Trophoblast cell (in vitro differentiated cells and primary cell): ENCODE data around the gene WNT3.
"Not testable (repeated sequence)": the region's sequence is repeated elsewhere in the genome, so short reads cannot be mapped to it uniquely, and the experiment has no call there.

Experiments
- DNase-seq, 2 donors: peaks; one replicate each; pipeline ENCODE4 v3.0.0-alpha.2; 2016
- H2AFZ ChIP-seq: 2 replicates; pipeline ENCODE4 v1.6.1; 2013; ENCODE audit warnings: low read length, moderate library complexity, mild to moderate bottlenecking; ENCODE audit not compliant: insufficient read depth, poor library complexity
- H2AK5ac ChIP-seq: 2 replicates; pipeline ENCODE4 v1.6.1; 2013; ENCODE audit warnings: mild to moderate bottlenecking, low read length
- H2BK120ac ChIP-seq: 2 replicates; pipeline ENCODE4 v1.6.1; 2013; ENCODE audit warnings: low read length, mild to moderate bottlenecking, moderate library complexity; ENCODE audit not compliant: insufficient read depth, poor library complexity
- H2BK12ac ChIP-seq: 2 replicates; pipeline ENCODE4 v1.6.1; 2013; ENCODE audit warnings: mild to moderate bottlenecking, low read length, moderate library complexity
- H2BK5ac ChIP-seq: 2 replicates; pipeline ENCODE4 v1.6.1; 2013; ENCODE audit warnings: low read length, low read depth, moderate library complexity, mild to moderate bottlenecking; ENCODE audit not compliant: poor library complexity
- H3K14ac ChIP-seq: 2 replicates; pipeline ENCODE4 v1.6.1; 2013; ENCODE audit warnings: mild to moderate bottlenecking, low read length
- H3K18ac ChIP-seq: 2 replicates; pipeline ENCODE4 v1.6.1; 2013; ENCODE audit warnings: mild to moderate bottlenecking, low read length
- H3K23ac ChIP-seq: 2 replicates; pipeline ENCODE4 v1.6.1; 2013; ENCODE audit warnings: low read length
- H3K27ac ChIP-seq: 2 replicates; pipeline ENCODE4 v1.5.1; 2013; ENCODE audit warnings: low read depth, mild to moderate bottlenecking, inconsistent platforms, low read length, moderate library complexity
- H3K27me3 ChIP-seq: 2 replicates; pipeline ENCODE4 v1.6.1; 2013; ENCODE audit warnings: inconsistent platforms, mild to moderate bottlenecking, low read length, moderate library complexity; ENCODE audit not compliant: insufficient read depth
- H3K36me3 ChIP-seq, 2 experiments: 1 replicate in 1 of 2; 2 replicates in 1 of 2; pipeline ENCODE4 v1.6.1; 2013; ENCODE audit warnings: low read length in 2 of 2, mild to moderate bottlenecking in 2 of 2, moderate library complexity in 1 of 2; ENCODE audit not compliant: insufficient read depth in 2 of 2, control insufficient read depth in 1 of 2
- H3K4ac ChIP-seq: 2 replicates; pipeline ENCODE4 v1.6.1; 2013; ENCODE audit warnings: low read depth, mild to moderate bottlenecking, low read length, moderate library complexity
- H3K4me1 ChIP-seq, 2 experiments: 1 replicate in 1 of 2; 2 replicates in 1 of 2; pipeline ENCODE4 v1.6.1; 2013; ENCODE audit warnings: low read length in 2 of 2, mild to moderate bottlenecking in 2 of 2, moderate library complexity in 1 of 2; ENCODE audit not compliant: insufficient read depth in 2 of 2, control insufficient read depth in 1 of 2
- H3K4me2 ChIP-seq: 2 replicates; pipeline ENCODE4 v1.6.1; 2013; ENCODE audit warnings: inconsistent platforms, mild to moderate bottlenecking, low read length, moderate library complexity
- H3K4me3 ChIP-seq: 2 replicates; pipeline ENCODE4 v1.5.1; 2013; ENCODE audit warnings: mild to moderate bottlenecking, low read depth, low read length, inconsistent platforms
- H3K79me1 ChIP-seq: one replicate; pipeline ENCODE4 v1.6.1; 2013; ENCODE audit warnings: low read length
- H3K79me2 ChIP-seq: 2 replicates; pipeline ENCODE4 v1.6.1; 2013; ENCODE audit warnings: low read length, mild to moderate bottlenecking; ENCODE audit not compliant: control insufficient read depth, insufficient read depth, poor library complexity
- H3K9ac ChIP-seq: 2 replicates; pipeline ENCODE4 v1.6.1; 2013; ENCODE audit warnings: mild to moderate bottlenecking, low read length
- H3K9me3 ChIP-seq: 2 replicates; pipeline ENCODE4 v1.6.1; 2013; ENCODE audit warnings: low read depth, mild to moderate bottlenecking, control low read depth, inconsistent platforms, low read length; ENCODE audit not compliant: insufficient read depth
- H4K12ac ChIP-seq: 2 replicates; pipeline ENCODE4 v1.6.1; 2013; ENCODE audit warnings: low read depth, mild to moderate bottlenecking, low read length, moderate library complexity
- H4K8ac ChIP-seq: 2 replicates; pipeline ENCODE4 v1.6.1; 2013; ENCODE audit warnings: low read depth, mild to moderate bottlenecking, low read length, moderate library complexity
- H4K91ac ChIP-seq: one replicate; pipeline ENCODE4 v1.6.1; 2013; ENCODE audit warnings: low read depth, mild to moderate bottlenecking, low read length, moderate library complexity
- WGBS: extraction: QIAGEN DNeasy Blood & Tissue Kit; methylation state at CpG from one replicate; pipeline ENCODE4 v1.1.7; 2013; ENCODE audit warnings: missing lambda C conversion rate; ENCODE audit not compliant: insufficient read length, insufficient coverage; ENCODE audit errors: extremely low coverage; 5-methylcytosine and 5-hydroxymethylcytosine counted together

WNT3 gene

GRCh38 chr17:46841561-46842379 is 23.3 kb upstream of the WNT3 start:
- Histone ChIP-seq H3K18ac (peak overlapping the region; percentile 48), H2AFZ (peak overlapping the region; percentile 57), H3K4me2 (peak overlapping the region; percentile 49), H3K27ac (no peak overlapping the region), H3K23ac (no peak overlapping the region), H3K4me3 (no peak overlapping the region), H4K91ac (peak overlapping the region; percentile 64), H3K4ac (no peak overlapping the region), H3K14ac (peak overlapping the region; percentile 63), H3K79me1 (peaks cover 4% of the 10 kb centered on the region), H3K4me1 (peaks cover 2 to 5% of the 10 kb centered on the region in 2 experiments), H2BK5ac (no peak overlapping the region), H3K9ac (no peak overlapping the region), H2BK12ac (peak overlapping the region; percentile 83), H3K27me3 (peaks cover 2% of the 10 kb centered on the region), H2AK5ac (peak overlapping the region; percentile 28), H3K79me2 (no peaks in the 10 kb centered on the region), H3K9me3 (peaks cover 2% of the 10 kb centered on the region), H3K36me3 (no peaks in the 10 kb centered on the region), H4K12ac (no peak overlapping the region), H4K8ac (peak overlapping the region; percentile 57), H2BK120ac (peak overlapping the region; percentile 55)
- DNase-seq: peak in 1 of 2 donors; percentile 56
- no CpG with 5 or more reads among the region's 43 CpGs for WGBS

DNA sequence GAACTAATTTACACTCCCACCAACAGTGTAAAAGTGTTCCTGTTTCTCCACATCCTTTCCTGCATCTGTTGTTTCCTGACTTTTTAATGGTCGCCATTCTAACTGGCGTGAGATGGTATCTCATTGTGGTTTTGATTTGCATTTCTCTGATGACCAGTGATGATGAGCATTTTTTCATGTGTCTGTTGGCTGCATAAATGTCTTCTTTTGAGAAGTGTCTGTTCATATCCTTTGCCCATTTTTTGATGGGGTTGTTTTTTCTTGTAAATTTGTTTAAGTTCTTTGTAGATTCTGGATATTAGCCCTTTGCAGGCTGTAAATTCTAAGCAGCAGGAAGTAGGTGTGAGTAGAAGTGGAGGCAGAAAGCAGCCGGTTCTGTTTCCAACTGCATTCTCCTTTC is 22.1 kb upstream of the WNT3 start:
- WGBS: no CpG with 5 or more reads among the region's 3 CpGs
- H3K36me3 ChIP-seq: not testable (repeated sequence)

GRCh38 chr17:46839211-46839610 is 20.7 kb upstream of the WNT3 start:
- H3K27ac ChIP-seq: no peak overlapping the region
- no peak overlapping the region for H3K4me3 ChIP-seq
- H3K9ac ChIP-seq: no peak overlapping the region
- H3K23ac ChIP-seq: no peak overlapping the region
- peaks cover 4 to 5% of the 10 kb centered on the region in 2 experiments for H3K4me1 ChIP-seq
- no peak overlapping the region for H2BK12ac ChIP-seq
- H3K79me1 ChIP-seq: peaks cover 5% of the 10 kb centered on the region
- no peak overlapping the region for H3K14ac ChIP-seq
- no peak overlapping the region for H2BK120ac ChIP-seq
- no CpG with 5 or more reads among the region's 5 CpGs for WGBS
- no peak overlapping the region for H3K18ac ChIP-seq
- H4K8ac ChIP-seq: no peak overlapping the region
- H4K91ac ChIP-seq: no peak overlapping the region
- no peak overlapping the region for H4K12ac ChIP-seq
- no peak overlapping the region for H2BK5ac ChIP-seq
- H3K9me3 ChIP-seq: peaks cover 2% of the 10 kb centered on the region
- no peak overlapping the region for H3K4me2 ChIP-seq
- no peak overlapping the region for H2AFZ ChIP-seq
- H3K27me3 ChIP-seq: peaks cover 2% of the 10 kb centered on the region
- no peak for DNase-seq
- no peak overlapping the region for H3K4ac ChIP-seq
- H2AK5ac ChIP-seq: no peak overlapping the region
- H3K36me3 ChIP-seq: no peaks in the 10 kb centered on the region
- H3K79me2 ChIP-seq: no peaks in the 10 kb centered on the region

More for the DNA sequence above, 22.1 kb upstream of the WNT3 start:
- not testable (repeated sequence) for H3K4ac ChIP-seq, H3K4me3 ChIP-seq, H3K27me3 ChIP-seq, H2AFZ ChIP-seq, H2AK5ac ChIP-seq, H3K4me1 ChIP-seq, H4K8ac ChIP-seq, H3K27ac ChIP-seq, H3K79me2 ChIP-seq, DNase-seq, H3K4me2 ChIP-seq, H2BK5ac ChIP-seq, H3K18ac ChIP-seq, H4K91ac ChIP-seq, H3K9ac ChIP-seq, H4K12ac ChIP-seq, H3K23ac ChIP-seq, H3K14ac ChIP-seq, H2BK120ac ChIP-seq, H3K9me3 ChIP-seq, H3K79me1 ChIP-seq
- peak overlapping the region; percentile 70 for H2BK12ac ChIP-seq

- Histone ChIP-seq H2AK5ac (no peak overlapping the region), H3K4me1 (peaks cover 13 to 15% of the 10 kb centered on the region in 2 experiments), H3K4me3 (no peak overlapping the region), H2BK120ac (no peak overlapping the region), H4K8ac (no peak overlapping the region), H3K79me1 (peaks cover 11% of the 10 kb centered on the region), H4K91ac (no peak overlapping the region), H2BK12ac (no peak overlapping the region), H3K79me2 (no peaks in the 10 kb centered on the region), H2BK5ac (no peak overlapping the region), H3K23ac (no peak overlapping the region), H3K36me3 (no peaks in the 10 kb centered on the region), H4K12ac (no peak overlapping the region), H3K4ac (no peak overlapping the region), H2AFZ (no peak overlapping the region), H3K18ac (no peak overlapping the region), H3K27ac (no peak overlapping the region), H3K27me3 (no peaks in the 10 kb centered on the region), H3K9me3 (peaks cover 2% of the 10 kb centered on the region), H3K4me2 (no peak overlapping the region), H3K14ac (no peak overlapping the region), H3K9ac (no peak overlapping the region)
- DNase-seq: no peak
- no CpG with 5 or more reads among the region's 4 CpGs for WGBS
These were observed 19.0 kb upstream of the WNT3 start for GRCh38 chr17:46837521-46837920.
